HepG2 (cell line): ENCODE results near the gene CSTPP1. TPM values are rescaled to one million over a fixed set of nuclear protein-coding genes. Genes with fewer than 3 reads are reported as not detected.
A peak's percentile ranks its signal among the peaks of the same experiment; 100 is the strongest.
"Not testable (repeated sequence)": the region's sequence is repeated elsewhere in the genome, so short reads cannot be mapped to it uniquely, and the experiment has no call there.

ENCODE experiments used
- FOXA3 ChIP-seq: IDR thresholded peaks from 2 replicates; pipeline ENCODE4 v1.6.1; 2016; ENCODE audit warnings: missing genetic modification reagents, missing compliant biosample characterization
- FOXO1 ChIP-seq: sonication (generic); formaldehyde crosslinking; IDR thresholded peaks from 2 replicates; pipeline ENCODE4 v1.4.0; 2020; ENCODE audit warnings: missing genetic modification reagents
- FOXP4 ChIP-seq: sonication (generic); formaldehyde crosslinking; IDR thresholded peaks from 2 replicates; pipeline ENCODE4 v1.4.0; 2020; ENCODE audit warnings: missing genetic modification reagents
- GATAD2A ChIP-seq: IDR thresholded peaks from 2 replicates; pipeline ENCODE4 v1.6.1; 2016
- HNRNPL ChIP-seq: fragments of 200-400 bp; formaldehyde crosslinking; IDR thresholded peaks from 2 replicates; pipeline ENCODE4 v1.6.1; 2017; ENCODE audit warnings: mild to moderate bottlenecking, low read depth, low read length
- MIER3 ChIP-seq: IDR thresholded peaks from 2 replicates; pipeline ENCODE4 v1.6.1; 2016; ENCODE audit warnings: missing compliant biosample characterization, borderline replicate concordance
- MYPOP ChIP-seq: sonication (generic); formaldehyde crosslinking; IDR thresholded peaks from 2 replicates; pipeline ENCODE4 v1.8.1; 2023; ENCODE audit warnings: mild to moderate bottlenecking, moderate library complexity, missing genetic modification reagents
- POGK ChIP-seq: sonication (generic); formaldehyde crosslinking; conservative IDR thresholded peaks from 2 replicates; pipeline ENCODE4 v1.8.0; 2022; ENCODE audit warnings: mild to moderate bottlenecking, moderate library complexity, missing genetic modification reagents
- SAP130 ChIP-seq: IDR thresholded peaks from 2 replicates; pipeline ENCODE4 v1.6.1; 2016; ENCODE audit warnings: low read depth
- SOX6 ChIP-seq, 2 experiments: fragments of 450-650 bp in 1 of 2; sonication (generic) in 1 of 2; formaldehyde crosslinking in 1 of 2; IDR thresholded peaks; 2 replicates each; pipeline versions ENCODE4 v1.4.0 to v1.6.1; 2017 to 2020; ENCODE audit warnings: antibody characterized with exemption in 1 of 2, mild to moderate bottlenecking in 1 of 2, missing genetic modification reagents in 1 of 2
- SPEN ChIP-seq: sonication (generic); formaldehyde crosslinking; IDR thresholded peaks from 2 replicates; pipeline ENCODE4 v1.5.1; 2020; ENCODE audit warnings: low read depth, mild to moderate bottlenecking, missing genetic modification reagents
- TAF1 ChIP-seq: sonication (generic); formaldehyde crosslinking; IDR thresholded peaks from 2 replicates; pipeline ENCODE4 v1.4.0; 2020; ENCODE audit warnings: missing genetic modification reagents
- TARDBP ChIP-seq: sonication (generic); formaldehyde crosslinking; IDR thresholded peaks from 2 replicates; pipeline ENCODE4 v1.8.0; 2022; ENCODE audit warnings: mild to moderate bottlenecking, missing genetic modification reagents
- TBX3 ChIP-seq: fragments of 450-650 bp; IDR thresholded peaks from 2 replicates; pipeline ENCODE4 v1.6.1; 2017; ENCODE audit warnings: antibody characterized with exemption, mild to moderate bottlenecking, inconsistent platforms, borderline replicate concordance
- ZFX ChIP-seq: sonication (generic); formaldehyde crosslinking; IDR thresholded peaks from 2 replicates; pipeline ENCODE4 v1.4.0; 2020; ENCODE audit warnings: mild to moderate bottlenecking, low read depth, missing genetic modification reagents, moderate library complexity
- ZMYM4 ChIP-seq: sonication (generic); formaldehyde crosslinking; IDR thresholded peaks from 2 replicates; pipeline ENCODE4 v1.8.1; 2023; ENCODE audit warnings: mild to moderate bottlenecking, missing genetic modification reagents
- ZNF414 ChIP-seq: sonication (generic); formaldehyde crosslinking; IDR thresholded peaks from 2 replicates; pipeline ENCODE4 v1.5.0; 2020; ENCODE audit warnings: missing genetic modification reagents
- ZNF614 ChIP-seq: IDR thresholded peaks from 2 replicates; pipeline ENCODE4 v1.6.1; 2018; ENCODE audit warnings: missing biosample characterization, missing genetic modification reagents, inconsistent platforms, borderline replicate concordance
- ZNF788 ChIP-seq: sonication (generic); formaldehyde crosslinking; IDR thresholded peaks from 2 replicates; pipeline ENCODE4 v1.5.0; 2020; ENCODE audit warnings: mild to moderate bottlenecking, missing genetic modification reagents, borderline replicate concordance
- polyA plus RNA-seq, 8 experiments: library from polyadenylated mRNA; depleted of rRNA in 3 of 8; stranded (reverse) in 7 of 8; unstranded in 1 of 8; fragments of >200 nt; fragmentation: Illumina TruSeq in 4 of 8; extraction: Trizol in 4 of 8; gene quantifications; 2 replicates each; pipeline versions ENCODE4 v1.2.1 to v1.2.3, GENCODE V29; 2011 to 2016; ENCODE audit warnings: low read depth in 4 of 8, missing spikeins in 1 of 8, mixed read lengths in 1 of 8; ENCODE audit not compliant: insufficient read depth in 1 of 8
- total RNA-seq, 5 experiments: library from RNA; depleted of rRNA; stranded (reverse); fragments of >200 nt; fragmentation: Illumina TruSeq; extraction: Trizol; gene quantifications; 2 replicates each; pipeline ENCODE4 v1.2.3, GENCODE V29; 2016; ENCODE audit warnings: low read depth in 1 of 5

Gene CSTPP1
- total and polyA plus RNA-seq, 2 of the 13 experiments (the other 11 are each of a cell fraction or from before 2014, with no cell fraction given), result 12.3 to 14.6 TPM

- TF ChIP-seq TAF1 (peak; percentile 37; the same call in 1 of the 2 replicates), SPEN (CRISPR knock-in tag) (0 out of 2 replicates have a peak, but pooled peaks have one; percentile 50), TBX3 (0 out of 2 replicates have a peak, but pooled peaks have one; percentile 22), ZFX (CRISPR knock-in tag) (peak; percentile 55; the same call in 1 of the 2 replicates), SAP130 (CRISPR knock-in tag) (peak; percentile 77), ZNF788 (CRISPR knock-in tag) (peak; percentile 72; the same call in 1 of the 2 replicates), FOXA3 (CRISPR knock-in tag) (peak; percentile 70), ZNF614 (peak; percentile 49; the same call in 1 of the 2 replicates), TARDBP (peak; percentile 70; the same call in 1 of the 2 replicates), ZNF414 (CRISPR knock-in tag) (peak; percentile 72; the same call in 1 of the 2 replicates), HNRNPL (peak; percentile 75; the same call in 1 of the 2 replicates), MYPOP (CRISPR knock-in tag) (0 out of 2 replicates have a peak, but pooled peaks have one; percentile 58), FOXP4 (peak; percentile 56; the same call in 1 of the 2 replicates), GATAD2A (CRISPR knock-in tag) (peak; percentile 74), FOXO1 (CRISPR knock-in tag) (peak; percentile 80), POGK (CRISPR knock-in tag) (0 out of 2 replicates have a peak, but pooled peaks have one; percentile 35), MIER3 (CRISPR knock-in tag) (0 out of 2 replicates have a peak, but pooled peaks have one; percentile 57), ZMYM4 (CRISPR knock-in tag) (peak; percentile 86), SOX6 (CRISPR knock-in tag; IDR thresholded peaks at IDR 0.05) (peak; percentile 82)
- TF ChIP-seq SOX6 (IDR thresholded peaks at IDR 0.05), result not testable (repeated sequence)
Observed at GRCh38 chr11:47118958-47119688, 182.6 kb downstream of the CSTPP1 start (continued).
